ENCODE measurements around the gene ERMP1. TPM values are rescaled to one million over a fixed set of nuclear protein-coding genes. Genes with fewer than 3 reads are reported as not detected.

ERMP1 gene
- total and polyA plus RNA-seq, 10 of the 15 experiments (the other 5 are each of a cell fraction or from before 2014, with no cell fraction given) = 2.4 to 42.1 (median 8.1) TPM

DNA sequence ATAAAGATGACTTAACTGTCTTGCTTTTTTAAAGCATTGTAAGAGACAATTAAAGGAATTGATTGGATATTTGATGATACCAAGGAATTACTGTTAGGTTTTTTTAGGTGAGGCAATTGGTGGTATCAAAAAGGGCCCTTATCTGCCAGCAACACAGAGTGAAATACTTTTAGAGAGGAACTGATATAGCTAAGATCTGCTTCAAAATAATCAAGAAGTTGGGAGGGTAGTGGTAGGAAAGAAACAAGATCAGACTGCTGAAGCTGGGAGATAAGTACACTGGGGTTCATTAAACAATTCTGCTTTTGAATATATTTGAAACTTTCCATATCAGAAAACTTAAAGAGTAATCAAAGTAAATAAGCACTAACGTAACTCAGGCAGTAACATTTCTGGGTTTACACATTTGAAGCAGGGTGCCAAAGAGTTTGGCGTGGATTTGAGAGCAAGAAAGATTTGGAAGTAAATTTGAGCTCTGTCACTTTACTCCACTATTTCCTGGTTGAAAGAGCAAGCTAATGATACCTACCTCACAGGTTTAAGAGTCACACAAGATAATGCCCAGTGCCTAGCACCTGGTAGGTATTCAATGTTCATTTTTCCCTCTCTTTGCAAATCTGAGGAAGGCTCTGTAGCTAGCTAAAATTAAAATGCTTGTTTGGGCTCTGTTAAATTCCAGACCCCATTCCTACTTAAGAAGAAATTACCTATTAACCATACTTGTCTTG is 6.9 kb downstream of the ERMP1 start (continued):
- TF ChIP-seq, protein P1, sequence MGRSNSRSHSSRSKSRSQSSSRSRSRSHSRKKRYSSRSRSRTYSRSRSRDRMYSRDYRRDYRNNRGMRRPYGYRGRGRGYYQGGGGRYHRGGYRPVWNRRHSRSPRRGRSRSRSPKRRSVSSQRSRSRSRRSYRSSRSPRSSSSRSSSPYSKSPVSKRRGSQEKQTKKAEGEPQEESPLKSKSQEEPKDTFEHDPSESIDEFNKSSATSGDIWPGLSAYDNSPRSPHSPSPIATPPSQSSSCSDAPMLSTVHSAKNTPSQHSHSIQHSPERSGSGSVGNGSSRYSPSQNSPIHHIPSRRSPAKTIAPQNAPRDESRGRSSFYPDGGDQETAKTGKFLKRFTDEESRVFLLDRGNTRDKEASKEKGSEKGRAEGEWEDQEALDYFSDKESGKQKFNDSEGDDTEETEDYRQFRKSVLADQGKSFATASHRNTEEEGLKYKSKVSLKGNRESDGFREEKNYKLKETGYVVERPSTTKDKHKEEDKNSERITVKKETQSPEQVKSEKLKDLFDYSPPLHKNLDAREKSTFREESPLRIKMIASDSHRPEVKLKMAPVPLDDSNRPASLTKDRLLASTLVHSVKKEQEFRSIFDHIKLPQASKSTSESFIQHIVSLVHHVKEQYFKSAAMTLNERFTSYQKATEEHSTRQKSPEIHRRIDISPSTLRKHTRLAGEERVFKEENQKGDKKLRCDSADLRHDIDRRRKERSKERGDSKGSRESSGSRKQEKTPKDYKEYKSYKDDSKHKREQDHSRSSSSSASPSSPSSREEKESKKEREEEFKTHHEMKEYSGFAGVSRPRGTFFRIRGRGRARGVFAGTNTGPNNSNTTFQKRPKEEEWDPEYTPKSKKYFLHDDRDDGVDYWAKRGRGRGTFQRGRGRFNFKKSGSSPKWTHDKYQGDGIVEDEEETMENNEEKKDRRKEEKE (IDR thresholded peaks at IDR 0.05) = no peak
- no peak for TF ChIP-seq BCL11A (IDR thresholded peaks at IDR 0.05; ENCODE audit: low read depth, low read length)
- TF ChIP-seq FOXK2 (IDR thresholded peaks at IDR 0.05) = no peak
- no peak for TF ChIP-seq CBFB (IDR thresholded peaks at IDR 0.05; ENCODE audit: low read depth)

- POLR2A ChIA-PET = interaction anchor here (1.3 to 14.0 kb wide), 4 partner anchors 17 to 51 kb away, joined by 3 to 142 read pairs (median 5); no protein-coding TSS in a partner anchor
Observed at GRCh38 chr9:5825223-5825622, 7.7 kb downstream of the ERMP1 start.

More at GRCh38 chr9:5825223-5825622, 7.7 kb downstream of the ERMP1 start:
- H4K20me1 ChIP-seq (ENCODE audit: control insufficient read depth, insufficient read depth) = no peaks in the 10 kb centered on the region
- H3K27me3 ChIP-seq (replicated peaks in 1 of 2; ENCODE audit: control insufficient read depth in 2 of 2, insufficient read depth in 2 of 2, low read length in 1 of 2) = no peaks in the 10 kb centered on the region
- intact Hi-C loops (cut with micrococcal nuclease; ENCODE audit: unreplicated experiment) (no loop called here), in situ Hi-C loops (cut with MboI) (no loop called here)
- CTCF ChIA-PET = interaction anchor here (0.6 to 2.5 kb wide), 6 partner anchors 13 to 73 kb away, joined by 3 to 14 read pairs (median 5); no protein-coding TSS in a partner anchor
- RAD21 ChIA-PET (ENCODE audit: unreplicated experiment) = interaction anchor here (0.5 to 1.6 kb wide), 5 partner anchors 26 to 167 kb away, joined by 3 to 5 read pairs (median 4); no protein-coding TSS in a partner anchor
- H3K36me3 ChIP-seq (ENCODE audit: control insufficient read depth in 2 of 2, insufficient read depth in 2 of 2, low read length in 1 of 2) = peaks cover 2 to 14% of the 10 kb centered on the region in 2 experiments
- no peak for FAIRE-seq
- H3K9me3 ChIP-seq (replicated peaks; ENCODE audit: control insufficient read depth, insufficient read depth, low read length) = no peaks in the 10 kb centered on the region
- no peak overlapping the region for H2AFZ ChIP-seq (ENCODE audit: control insufficient read depth, low read depth, low read length)
- no peak overlapping the region for H3K27ac ChIP-seq (ENCODE audit: control insufficient read depth, insufficient read depth)
- WGBS (ENCODE audit: insufficient coverage, insufficient replicate concordance, low lambda C conversion rate, missing lambda C conversion rate) = 77% methylated on average over 1 of the region's 1 CpG
- DNase-seq (ENCODE audit: low read depth, low spot score) = no peak
- H3K4me1 ChIP-seq (ENCODE audit: control insufficient read depth, insufficient read depth, low read length) = peaks cover 2% of the 10 kb centered on the region; the same call in 1 of the 2 replicates
- H3K4me2 ChIP-seq (ENCODE audit: control insufficient read depth, insufficient read depth) = peak overlapping the region; percentile 13; the same call in 1 of the 2 replicates
- TF ChIP-seq TCF7 (IDR thresholded peaks at IDR 0.05; ENCODE audit: borderline replicate concordance) (no peak), CHD1 (IDR thresholded peaks at IDR 0.05; ENCODE audit: low read depth, low read length) (no peak), NBN (IDR thresholded peaks at IDR 0.05) (no peak), HDGF (IDR thresholded peaks at IDR 0.05) (0 out of 2 replicates have a peak, but pooled peaks have one; percentile 26), FOXM1 (IDR thresholded peaks at IDR 0.05; ENCODE audit: low read depth, low read length) (no peak)
- no peak overlapping the region for H3K4me3 ChIP-seq
- SMC1A ChIA-PET (ENCODE audit: uncharacterized antibody, unreplicated experiment) = interaction anchor here (0.7 to 3.0 kb wide), 9 partner anchors 10 to 206 kb away, joined by 3 to 10 read pairs (median 4); no protein-coding TSS in a partner anchor
- H3K79me2 ChIP-seq (ENCODE audit: control insufficient read depth, insufficient read depth, low read length) = peaks cover 8% of the 10 kb centered on the region
- no TSS peak for BruUV-seq (replicated peaks)
- no peak overlapping the region for H3K9ac ChIP-seq (ENCODE audit: control insufficient read depth, insufficient read depth, low read length)
- peak; percentile 16 for ATAC-seq

Measured in GM12878 (cell line).